ENCODE data around the gene GRM3. TPM values are rescaled to one million over a fixed set of nuclear protein-coding genes. Genes with fewer than 3 reads are reported as not detected.

GRM3 gene
- total and polyA plus RNA-seq, 2 of the 13 experiments (the other 11 are each of a cell fraction or from before 2014, with no cell fraction given): not detected

GRCh38 chr7:86788948-86789347, 145.2 kb downstream of the GRM3 start (continued):
- TF ChIP-seq, protein P1, sequence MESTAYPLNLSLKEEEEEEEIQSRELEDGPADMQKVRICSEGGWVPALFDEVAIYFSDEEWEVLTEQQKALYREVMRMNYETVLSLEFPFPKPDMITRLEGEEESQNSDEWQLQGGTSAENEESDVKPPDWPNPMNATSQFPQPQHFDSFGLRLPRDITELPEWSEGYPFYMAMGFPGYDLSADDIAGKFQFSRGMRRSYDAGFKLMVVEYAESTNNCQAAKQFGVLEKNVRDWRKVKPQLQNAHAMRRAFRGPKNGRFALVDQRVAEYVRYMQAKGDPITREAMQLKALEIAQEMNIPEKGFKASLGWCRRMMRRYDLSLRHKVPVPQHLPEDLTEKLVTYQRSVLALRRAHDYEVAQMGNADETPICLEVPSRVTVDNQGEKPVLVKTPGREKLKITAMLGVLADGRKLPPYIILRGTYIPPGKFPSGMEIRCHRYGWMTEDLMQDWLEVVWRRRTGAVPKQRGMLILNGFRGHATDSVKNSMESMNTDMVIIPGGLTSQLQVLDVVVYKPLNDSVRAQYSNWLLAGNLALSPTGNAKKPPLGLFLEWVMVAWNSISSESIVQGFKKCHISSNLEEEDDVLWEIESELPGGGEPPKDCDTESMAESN (CRISPR knock-in tag; conservative IDR thresholded peaks at IDR 0.05): no peak

DNA sequence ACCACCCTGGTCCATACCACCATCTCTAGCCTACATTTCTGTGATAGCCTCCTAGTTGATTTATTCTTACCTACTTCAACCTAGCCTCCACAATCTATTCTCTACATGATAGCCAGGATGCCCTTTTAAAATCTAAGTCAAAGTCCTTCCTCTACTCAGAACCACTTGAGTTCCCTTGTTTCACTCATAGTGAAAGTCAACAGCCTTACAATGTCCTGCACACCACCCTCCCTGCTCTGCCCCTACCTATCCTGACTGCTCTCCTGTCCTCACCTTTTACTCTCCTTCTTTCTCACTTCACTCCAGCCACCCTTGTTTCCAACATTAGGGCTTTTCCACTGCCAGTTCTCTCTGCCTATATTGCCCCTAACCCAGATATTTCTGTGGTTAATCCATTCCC, 146.7 kb downstream of the GRM3 start:
- H3K9ac ChIP-seq (ENCODE audit: insufficient read depth, low read depth, low read length): no peak overlapping the region
- no peak overlapping the region for H2AFZ ChIP-seq (ENCODE audit: low read length)
- intact Hi-C loops (cut with micrococcal nuclease; ENCODE audit: unreplicated experiment) (no loop called here), in situ Hi-C loops (cut with HindIII; ENCODE audit: extremely low pct_ligation_motif_present, low pct_unique_long_range_greater_than_20kb) (no loop called here)
- TF ChIP-seq CERS6 (CRISPR knock-in tag; IDR thresholded peaks at IDR 0.05) (no peak), ZSCAN9 (CRISPR knock-in tag; IDR thresholded peaks at IDR 0.05; ENCODE audit: borderline replicate concordance) (no peak), ZNF17 (CRISPR knock-in tag; IDR thresholded peaks at IDR 0.05) (no peak), CENPX (CRISPR knock-in tag; IDR thresholded peaks at IDR 0.05) (no peak), ATF7-NPFF (CRISPR knock-in tag; IDR thresholded peaks at IDR 0.05; ENCODE audit: low read depth) (no peak), ETV6 (CRISPR knock-in tag; conservative IDR thresholded peaks at IDR 0.05) (no peak), ZNF747 (CRISPR knock-in tag; IDR thresholded peaks at IDR 0.05; ENCODE audit: borderline replicate concordance) (no peak), SAP130 (CRISPR knock-in tag; IDR thresholded peaks at IDR 0.05; ENCODE audit: low read depth) (no peak)
- no peak overlapping the region for H3K4me3 ChIP-seq (replicated peaks in 1 of 3; ENCODE audit: insufficient read depth in 1 of 3, low read depth in 2 of 3, low read length in 3 of 3)
- no peaks in the 10 kb centered on the region for H3K9me3 ChIP-seq (ENCODE audit: low read length)
- H3K27ac ChIP-seq (ENCODE audit: extremely low read length, insufficient read depth, low read length): no peak overlapping the region
- no peaks in the 10 kb centered on the region for H3K79me2 ChIP-seq (ENCODE audit: insufficient read depth, low read length)
- ChIA-PET CTCF (ENCODE audit: low intra/inter-chr PET ratio, low total read pairs) (no interaction called here), POLR2A (no interaction called here)
- no TSS peak for BruUV-seq (replicated peaks)
- H3K27me3 ChIP-seq (ENCODE audit: control insufficient read depth in 1 of 2, insufficient read depth in 2 of 2, low read length in 2 of 2): no peaks in the 10 kb centered on the region
- no peaks in the 10 kb centered on the region for H3K36me3 ChIP-seq (replicated peaks in 1 of 2; ENCODE audit: control insufficient read depth in 1 of 2, insufficient read depth in 2 of 2, low read length in 2 of 2)
- H4K20me1 ChIP-seq (ENCODE audit: insufficient read depth, low read length): no peaks in the 10 kb centered on the region
- no peak for FAIRE-seq
- H3K4me1 ChIP-seq (ENCODE audit: insufficient read depth, low read length): no peaks in the 10 kb centered on the region
- ATAC-seq: no peak
- H3K4me2 ChIP-seq (ENCODE audit: low read depth, low read length): no peak overlapping the region
- no peak for DNase-seq (ENCODE audit: low spot score)

Data from HepG2 (cell line).